CD4-positive, alpha-beta T cell treated with Interleukin-21 for 1 hour (primary cell): ENCODE measurements around the gene MAST4.

Source experiments
- DNase-seq: peaks from one replicate; pipeline ENCODE4 v3.0.0-alpha.2; 2020

The MAST4 gene

GRCh38 chr5:67058998-67059743 is 463.0 kb downstream of the MAST4 start:
- no peak for DNase-seq

GRCh38 chr5:67059744-67060490 is 463.7 kb downstream of the MAST4 start:
- DNase-seq: no peak

- no peak for DNase-seq
These were observed 465.3 kb downstream of the MAST4 start for GRCh38 chr5:67061511-67061910.

GRCh38 chr5:67063055-67063454 is 466.9 kb downstream of the MAST4 start:
- no peak for DNase-seq

GRCh38 chr5:67063791-67064190 is 467.6 kb downstream of the MAST4 start:
- no peak for DNase-seq

GRCh38 chr5:67065237-67065636 is 469.0 kb downstream of the MAST4 start:
- DNase-seq: no peak

GRCh38 chr5:67065696-67066095 is 469.5 kb downstream of the MAST4 start:
- DNase-seq: no peak

GRCh38 chr5:67066815-67067214 is 470.6 kb downstream of the MAST4 start:
- no peak for DNase-seq

- no peak for DNase-seq
These were observed 477.0 kb downstream of the MAST4 start for GRCh38 chr5:67073045-67073680.

- DNase-seq: no peak
These were observed 481.1 kb downstream of the MAST4 start for GRCh38 chr5:67077296-67077695.

- no peak for DNase-seq
These were observed 485.1 kb downstream of the MAST4 start for GRCh38 chr5:67081261-67081660.

GRCh38 chr5:67082941-67083340 is 486.7 kb downstream of the MAST4 start:
- no peak for DNase-seq

GRCh38 chr5:67085616-67086015 is 489.4 kb downstream of the MAST4 start:
- DNase-seq: no peak

GRCh38 chr5:67089200-67089725 is 493.1 kb downstream of the MAST4 start:
- no peak for DNase-seq

- DNase-seq: no peak
These were observed 493.8 kb downstream of the MAST4 start for GRCh38 chr5:67090040-67090439.

- DNase-seq: no peak
These were observed 494.4 kb downstream of the MAST4 start for GRCh38 chr5:67090593-67090992.

GRCh38 chr5:67092535-67092934 is 496.3 kb downstream of the MAST4 start:
- no peak for DNase-seq

- DNase-seq: no peak
These were observed 497.1 kb downstream of the MAST4 start for GRCh38 chr5:67093279-67093678.

GRCh38 chr5:67094476-67095300 is 498.5 kb downstream of the MAST4 start:
- no peak for DNase-seq

- no peak for DNase-seq
These were observed 499.4 kb downstream of the MAST4 start for GRCh38 chr5:67095346-67096171.

GRCh38 chr5:67098656-67099055 is 502.5 kb downstream of the MAST4 start:
- no peak for DNase-seq

- no peak for DNase-seq
These were observed 504.1 kb downstream of the MAST4 start for GRCh38 chr5:67100301-67100700.
